Keratinocyte (primary cell): ENCODE measurements around the gene KLRC4.
"Not testable (repeated sequence)": the region's sequence is repeated elsewhere in the genome, so short reads cannot be mapped to it uniquely, and the experiment has no call there.

Experiments
- EZH2 ChIP-seq: IDR thresholded peaks from one replicate; pipeline ENCODE4 v1.6.1; 2012; ENCODE audit warnings: inconsistent platforms, mild to moderate bottlenecking, low read length, moderate library complexity
- TF ChIP-seq, protein P1 (sequence below), 3 experiments: IDR thresholded peaks in 1 of 3; conservative IDR thresholded peaks in 1 of 3; optimal IDR thresholded peaks in 1 of 3; 2 replicates in 2 of 3; 3 replicates in 1 of 3; pipeline versions ENCODE3 to v1.5.1; 2011; ENCODE audit warnings: low read length in 3 of 3, mild to moderate bottlenecking in 3 of 3, moderate library complexity in 2 of 3, control low read depth in 1 of 3, inconsistent platforms in 1 of 3; ENCODE audit not compliant: insufficient read depth in 2 of 3; ENCODE audit errors: extremely low read depth in 1 of 3

DNA sequence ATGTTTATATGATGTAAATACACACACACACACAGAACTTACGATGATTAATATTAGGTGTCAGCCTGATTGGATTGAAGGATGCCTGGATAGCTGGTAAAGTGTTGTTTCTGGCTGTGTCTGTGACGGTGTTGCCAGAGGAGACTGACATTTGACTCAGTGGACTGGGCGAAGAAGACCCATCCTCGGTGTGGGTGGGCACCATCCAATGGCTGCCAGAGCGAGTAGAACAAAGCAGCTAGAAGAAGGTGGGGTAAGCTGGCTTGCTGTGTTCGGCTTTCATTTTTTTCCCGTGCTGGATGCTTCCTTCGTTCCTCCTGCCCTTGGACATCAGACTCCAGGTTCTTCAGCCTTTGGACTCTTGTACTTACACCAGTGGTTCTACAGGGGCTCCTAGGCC, 31.6 kb upstream of the KLRC4 start:
- TF ChIP-seq, protein P1, sequence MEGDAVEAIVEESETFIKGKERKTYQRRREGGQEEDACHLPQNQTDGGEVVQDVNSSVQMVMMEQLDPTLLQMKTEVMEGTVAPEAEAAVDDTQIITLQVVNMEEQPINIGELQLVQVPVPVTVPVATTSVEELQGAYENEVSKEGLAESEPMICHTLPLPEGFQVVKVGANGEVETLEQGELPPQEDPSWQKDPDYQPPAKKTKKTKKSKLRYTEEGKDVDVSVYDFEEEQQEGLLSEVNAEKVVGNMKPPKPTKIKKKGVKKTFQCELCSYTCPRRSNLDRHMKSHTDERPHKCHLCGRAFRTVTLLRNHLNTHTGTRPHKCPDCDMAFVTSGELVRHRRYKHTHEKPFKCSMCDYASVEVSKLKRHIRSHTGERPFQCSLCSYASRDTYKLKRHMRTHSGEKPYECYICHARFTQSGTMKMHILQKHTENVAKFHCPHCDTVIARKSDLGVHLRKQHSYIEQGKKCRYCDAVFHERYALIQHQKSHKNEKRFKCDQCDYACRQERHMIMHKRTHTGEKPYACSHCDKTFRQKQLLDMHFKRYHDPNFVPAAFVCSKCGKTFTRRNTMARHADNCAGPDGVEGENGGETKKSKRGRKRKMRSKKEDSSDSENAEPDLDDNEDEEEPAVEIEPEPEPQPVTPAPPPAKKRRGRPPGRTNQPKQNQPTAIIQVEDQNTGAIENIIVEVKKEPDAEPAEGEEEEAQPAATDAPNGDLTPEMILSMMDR (optimal IDR thresholded peaks at IDR 0.05 in 1 of 3, IDR thresholded peaks at IDR 0.05 in 1 of 3, conservative IDR thresholded peaks at IDR 0.05 in 1 of 3; ENCODE audit: extremely low read depth in 1 of 3, insufficient read depth in 2 of 3, low read length in 3 of 3), result not testable (repeated sequence)
- not testable (repeated sequence) for TF ChIP-seq EZH2
